GM23338 (cell line): ENCODE measurements around the gene MYO5C. TPM values are rescaled to one million over a fixed set of nuclear protein-coding genes. Genes with fewer than 3 reads are reported as not detected.

Source experiments
- ATAC-seq: fragments of 200-7000 bp; cut with Tn5 transposase; 3 replicates; pipeline ENCODE4 v1.9.1; 2020
- DNase-seq: peaks from one replicate; pipeline ENCODE4 v3.0.0-alpha.2; 2015; ENCODE audit warnings: low spot score
- H2AFZ ChIP-seq: fragments of 200-600 bp; sonication (generic); 2 replicates; pipeline ENCODE4 v1.8.0; 2016; ENCODE audit warnings: antibody characterized with exemption, mild to moderate bottlenecking, moderate library complexity
- H3F3A ChIP-seq: fragments of 200-600 bp; sonication (generic); replicated peaks from 2 replicates; pipeline ENCODE4 v1.8.0; 2017; ENCODE audit warnings: antibody characterized with exemption, mixed run types, low read depth
- H3K27ac ChIP-seq: fragments of 200-600 bp; sonication (generic); 2 replicates; pipeline ENCODE4 v1.6.1; 2016; ENCODE audit warnings: low read depth
- H3K27me3 ChIP-seq: fragments of 200-600 bp; sonication (generic); 2 replicates; pipeline ENCODE4 v1.8.0; 2016; ENCODE audit warnings: mild to moderate bottlenecking, mixed run types, moderate library complexity; ENCODE audit not compliant: insufficient read depth
- H3K36me3 ChIP-seq: fragments of 200-600 bp; sonication (generic); 2 replicates; pipeline ENCODE4 v1.8.0; 2016; ENCODE audit warnings: mild to moderate bottlenecking; ENCODE audit not compliant: insufficient read depth
- H3K4me1 ChIP-seq: fragments of 200-600 bp; sonication (generic); 2 replicates; pipeline ENCODE4 v1.8.0; 2016; ENCODE audit warnings: mild to moderate bottlenecking, moderate library complexity; ENCODE audit not compliant: insufficient read depth
- H3K4me2 ChIP-seq: fragments of 200-600 bp; sonication (generic); 2 replicates; pipeline ENCODE4 v1.7.1; 2017; ENCODE audit warnings: mixed run types
- H3K4me3 ChIP-seq: fragments of 200-600 bp; sonication (generic); 2 replicates; pipeline ENCODE4 v1.6.1; 2016; ENCODE audit warnings: mixed run types
- H3K79me2 ChIP-seq: fragments of 200-600 bp; sonication (generic); replicated peaks from 2 replicates; pipeline ENCODE4 v1.8.0; 2017; ENCODE audit warnings: mild to moderate bottlenecking; ENCODE audit not compliant: insufficient read depth
- H3K9me2 ChIP-seq: fragments of 200-600 bp; sonication (generic); 2 replicates; pipeline ENCODE4 v1.8.0; 2017; ENCODE audit not compliant: insufficient read depth
- H4K20me1 ChIP-seq: fragments of 200-600 bp; sonication (generic); replicated peaks from 2 replicates; pipeline ENCODE4 v1.8.0; 2017; ENCODE audit warnings: mild to moderate bottlenecking; ENCODE audit not compliant: insufficient read depth
- H3K27ac Mint-ChIP-seq: 2 replicates; pipeline ENCODE4 v1.8.0; 2020; ENCODE audit warnings: inconsistent platforms, mild to moderate bottlenecking, moderate library complexity, mixed read lengths
- H3K27me3 Mint-ChIP-seq: 3 replicates; pipeline ENCODE4 v1.8.0; 2022; ENCODE audit warnings: low read depth, mild to moderate bottlenecking, moderate library complexity, mixed read lengths, inconsistent platforms; ENCODE audit not compliant: insufficient read depth, poor library complexity
- H3K36me3 Mint-ChIP-seq: 3 replicates; pipeline ENCODE4 v1.8.0; 2021; ENCODE audit warnings: low read depth, mild to moderate bottlenecking, inconsistent platforms, moderate library complexity, mixed read lengths
- H3K4me1 Mint-ChIP-seq: 3 replicates; pipeline ENCODE4 v1.8.0; 2020; ENCODE audit warnings: mild to moderate bottlenecking, inconsistent platforms, mixed read lengths
- H3K4me3 Mint-ChIP-seq: 3 replicates; pipeline ENCODE4 v1.8.0; 2021; ENCODE audit warnings: moderate library complexity, mild to moderate bottlenecking, inconsistent platforms, mixed read lengths
- H3K9me3 Mint-ChIP-seq: 3 replicates; pipeline ENCODE4 v1.8.0; 2020; ENCODE audit warnings: moderate library complexity, mild to moderate bottlenecking, inconsistent platforms, mixed read lengths
- CREB1 ChIP-seq: fragments of 250-450 bp; sonication (Bioruptor Pico); IDR thresholded peaks from 2 replicates; pipeline ENCODE4 v1.5.0; 2020; ENCODE audit warnings: low read depth, mild to moderate bottlenecking, moderate library complexity
- EZH2 ChIP-seq: fragments of 200-600 bp; sonication (generic); IDR thresholded peaks from one replicate; pipeline ENCODE4 v1.8.0; 2017; ENCODE audit warnings: antibody characterized with exemption, mild to moderate bottlenecking, low read depth; ENCODE audit not compliant: unreplicated experiment
- EZH2phosphoT487 ChIP-seq: fragments of 200-600 bp; sonication (generic); IDR thresholded peaks from one replicate; pipeline ENCODE4 v1.8.1; 2018; ENCODE audit warnings: antibody characterized with exemption; ENCODE audit not compliant: unreplicated experiment
- JUNB ChIP-seq: IDR thresholded peaks from one replicate; pipeline ENCODE4 v1.6.1; 2016; ENCODE audit warnings: antibody characterized with exemption; ENCODE audit not compliant: unreplicated experiment
- NANOG ChIP-seq: IDR thresholded peaks from 2 replicates; pipeline ENCODE4 v1.6.1; 2016; ENCODE audit warnings: antibody characterized with exemption, borderline replicate concordance
- POLR2AphosphoS5 ChIP-seq: IDR thresholded peaks from 2 replicates; pipeline ENCODE4 v1.6.1; 2016; ENCODE audit warnings: antibody characterized with exemption, low read depth
- STAT1 ChIP-seq: IDR thresholded peaks from one replicate; pipeline ENCODE4 v1.6.1; 2016; ENCODE audit warnings: antibody characterized with exemption; ENCODE audit not compliant: unreplicated experiment
- ZNF114 ChIP-seq: fragments of 250-450 bp; sonication (Bioruptor Pico); IDR thresholded peaks from 2 replicates; pipeline ENCODE4 v1.5.0; 2020; ENCODE audit warnings: mild to moderate bottlenecking, moderate library complexity
- ZNF331 ChIP-seq: fragments of 250-450 bp; sonication (Bioruptor Pico); IDR thresholded peaks from 2 replicates; pipeline ENCODE4 v1.5.0; 2020; ENCODE audit warnings: low read depth, mild to moderate bottlenecking, moderate library complexity
- polyA plus RNA-seq: library from polyadenylated mRNA; unstranded; fragments of >200 nt; fragmentation: Nextera tagmentation; extraction: Ambion mirVana; gene quantifications from 2 replicates; pipeline ENCODE4 v1.2.1, GENCODE V29; 2016
- total RNA-seq: library from RNA; depleted of rRNA; stranded (reverse); fragments of >200 nt; shearing (Covaris generic); gene quantifications from 2 replicates; pipeline ENCODE4 v1.2.3, GENCODE V29; 2014
- TF ChIP-seq, protein P1 (sequence below): fragments of 250-450 bp; sonication (Bioruptor Pico); IDR thresholded peaks from 2 replicates; pipeline ENCODE4 v1.5.0; 2020; ENCODE audit warnings: mild to moderate bottlenecking, moderate library complexity
- TF ChIP-seq, protein P2 (sequence below): IDR thresholded peaks from one replicate; pipeline ENCODE4 v1.6.1; 2018; ENCODE audit warnings: antibody characterized with exemption; ENCODE audit not compliant: unreplicated experiment
- TF ChIP-seq, protein P3 (sequence below), 2 experiments: fragments of 200-600 bp in 1 of 2; sonication (generic) in 1 of 2; conservative IDR thresholded peaks; 2 replicates each; pipeline versions ENCODE4 v1.5.1 to v1.6.1; 2016 to 2017; ENCODE audit warnings: antibody characterized with exemption in 2 of 2, low read depth in 2 of 2, mild to moderate bottlenecking in 2 of 2, moderate library complexity in 1 of 2
- TF ChIP-seq, protein P4 (sequence below): IDR thresholded peaks from 2 replicates; pipeline ENCODE4 v1.6.1; 2016; ENCODE audit warnings: antibody characterized with exemption

The MYO5C gene
- total and polyA plus RNA-seq, 2 experiments from 2014 or later, result 7.9 to 28.8 TPM

DNA sequence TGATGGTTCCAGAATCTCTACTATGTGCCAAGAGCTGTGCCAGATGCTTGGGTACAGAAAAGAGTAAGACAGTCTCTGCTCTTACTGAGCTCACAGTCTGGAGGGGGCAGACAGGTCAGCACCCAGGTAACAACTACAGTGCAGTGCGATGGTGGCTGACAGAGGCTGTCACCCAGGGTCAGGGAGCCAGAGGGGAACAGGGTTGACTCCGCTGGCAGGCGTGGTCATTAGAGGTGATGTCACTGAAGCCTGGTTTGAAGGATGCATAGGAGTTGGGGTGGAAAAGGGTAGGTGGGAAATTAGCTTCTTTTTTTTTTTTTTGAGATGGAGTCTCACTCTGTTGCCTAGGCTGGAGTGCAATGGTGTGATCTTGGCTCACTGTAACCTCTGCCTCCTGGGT lies 136.0 kb downstream of the MYO5C start:
- no peak overlapping the region for H3K27ac Mint-ChIP-seq
- H3K27me3 ChIP-seq, result no peaks in the 10 kb centered on the region
- no peak overlapping the region for H2AFZ ChIP-seq
- H3K36me3 ChIP-seq, result no peaks in the 10 kb centered on the region
- no peak for DNase-seq
- H3K79me2 ChIP-seq, result no peaks in the 10 kb centered on the region; the same call in 1 of the 2 replicates
- H3K9me2 ChIP-seq, result 0 out of 2 replicates have a peak, but pooled peaks cover 4% of the 10 kb centered on the region
- H4K20me1 ChIP-seq, result peaks cover 2% of the 10 kb centered on the region; the same call in 1 of the 2 replicates
- H3F3A ChIP-seq, result no peaks in the 10 kb centered on the region
- no peak overlapping the region for H3K4me3 Mint-ChIP-seq
- no peak for ATAC-seq
- peaks cover 5% of the 10 kb centered on the region for H3K4me1 Mint-ChIP-seq
- no peak overlapping the region for H3K4me3 ChIP-seq
- peaks cover 3% of the 10 kb centered on the region for H3K27me3 Mint-ChIP-seq
- H3K4me2 ChIP-seq, result no peak overlapping the region
- H3K36me3 Mint-ChIP-seq, result peaks cover 3% of the 10 kb centered on the region
- no peaks in the 10 kb centered on the region for H3K9me3 Mint-ChIP-seq
- no peaks in the 10 kb centered on the region for H3K4me1 ChIP-seq
- no peak for TF ChIP-seq CREB1 (CRISPR knock-in tag)
- no peak for TF ChIP-seq EZH2phosphoT487
- TF ChIP-seq, protein P1, sequence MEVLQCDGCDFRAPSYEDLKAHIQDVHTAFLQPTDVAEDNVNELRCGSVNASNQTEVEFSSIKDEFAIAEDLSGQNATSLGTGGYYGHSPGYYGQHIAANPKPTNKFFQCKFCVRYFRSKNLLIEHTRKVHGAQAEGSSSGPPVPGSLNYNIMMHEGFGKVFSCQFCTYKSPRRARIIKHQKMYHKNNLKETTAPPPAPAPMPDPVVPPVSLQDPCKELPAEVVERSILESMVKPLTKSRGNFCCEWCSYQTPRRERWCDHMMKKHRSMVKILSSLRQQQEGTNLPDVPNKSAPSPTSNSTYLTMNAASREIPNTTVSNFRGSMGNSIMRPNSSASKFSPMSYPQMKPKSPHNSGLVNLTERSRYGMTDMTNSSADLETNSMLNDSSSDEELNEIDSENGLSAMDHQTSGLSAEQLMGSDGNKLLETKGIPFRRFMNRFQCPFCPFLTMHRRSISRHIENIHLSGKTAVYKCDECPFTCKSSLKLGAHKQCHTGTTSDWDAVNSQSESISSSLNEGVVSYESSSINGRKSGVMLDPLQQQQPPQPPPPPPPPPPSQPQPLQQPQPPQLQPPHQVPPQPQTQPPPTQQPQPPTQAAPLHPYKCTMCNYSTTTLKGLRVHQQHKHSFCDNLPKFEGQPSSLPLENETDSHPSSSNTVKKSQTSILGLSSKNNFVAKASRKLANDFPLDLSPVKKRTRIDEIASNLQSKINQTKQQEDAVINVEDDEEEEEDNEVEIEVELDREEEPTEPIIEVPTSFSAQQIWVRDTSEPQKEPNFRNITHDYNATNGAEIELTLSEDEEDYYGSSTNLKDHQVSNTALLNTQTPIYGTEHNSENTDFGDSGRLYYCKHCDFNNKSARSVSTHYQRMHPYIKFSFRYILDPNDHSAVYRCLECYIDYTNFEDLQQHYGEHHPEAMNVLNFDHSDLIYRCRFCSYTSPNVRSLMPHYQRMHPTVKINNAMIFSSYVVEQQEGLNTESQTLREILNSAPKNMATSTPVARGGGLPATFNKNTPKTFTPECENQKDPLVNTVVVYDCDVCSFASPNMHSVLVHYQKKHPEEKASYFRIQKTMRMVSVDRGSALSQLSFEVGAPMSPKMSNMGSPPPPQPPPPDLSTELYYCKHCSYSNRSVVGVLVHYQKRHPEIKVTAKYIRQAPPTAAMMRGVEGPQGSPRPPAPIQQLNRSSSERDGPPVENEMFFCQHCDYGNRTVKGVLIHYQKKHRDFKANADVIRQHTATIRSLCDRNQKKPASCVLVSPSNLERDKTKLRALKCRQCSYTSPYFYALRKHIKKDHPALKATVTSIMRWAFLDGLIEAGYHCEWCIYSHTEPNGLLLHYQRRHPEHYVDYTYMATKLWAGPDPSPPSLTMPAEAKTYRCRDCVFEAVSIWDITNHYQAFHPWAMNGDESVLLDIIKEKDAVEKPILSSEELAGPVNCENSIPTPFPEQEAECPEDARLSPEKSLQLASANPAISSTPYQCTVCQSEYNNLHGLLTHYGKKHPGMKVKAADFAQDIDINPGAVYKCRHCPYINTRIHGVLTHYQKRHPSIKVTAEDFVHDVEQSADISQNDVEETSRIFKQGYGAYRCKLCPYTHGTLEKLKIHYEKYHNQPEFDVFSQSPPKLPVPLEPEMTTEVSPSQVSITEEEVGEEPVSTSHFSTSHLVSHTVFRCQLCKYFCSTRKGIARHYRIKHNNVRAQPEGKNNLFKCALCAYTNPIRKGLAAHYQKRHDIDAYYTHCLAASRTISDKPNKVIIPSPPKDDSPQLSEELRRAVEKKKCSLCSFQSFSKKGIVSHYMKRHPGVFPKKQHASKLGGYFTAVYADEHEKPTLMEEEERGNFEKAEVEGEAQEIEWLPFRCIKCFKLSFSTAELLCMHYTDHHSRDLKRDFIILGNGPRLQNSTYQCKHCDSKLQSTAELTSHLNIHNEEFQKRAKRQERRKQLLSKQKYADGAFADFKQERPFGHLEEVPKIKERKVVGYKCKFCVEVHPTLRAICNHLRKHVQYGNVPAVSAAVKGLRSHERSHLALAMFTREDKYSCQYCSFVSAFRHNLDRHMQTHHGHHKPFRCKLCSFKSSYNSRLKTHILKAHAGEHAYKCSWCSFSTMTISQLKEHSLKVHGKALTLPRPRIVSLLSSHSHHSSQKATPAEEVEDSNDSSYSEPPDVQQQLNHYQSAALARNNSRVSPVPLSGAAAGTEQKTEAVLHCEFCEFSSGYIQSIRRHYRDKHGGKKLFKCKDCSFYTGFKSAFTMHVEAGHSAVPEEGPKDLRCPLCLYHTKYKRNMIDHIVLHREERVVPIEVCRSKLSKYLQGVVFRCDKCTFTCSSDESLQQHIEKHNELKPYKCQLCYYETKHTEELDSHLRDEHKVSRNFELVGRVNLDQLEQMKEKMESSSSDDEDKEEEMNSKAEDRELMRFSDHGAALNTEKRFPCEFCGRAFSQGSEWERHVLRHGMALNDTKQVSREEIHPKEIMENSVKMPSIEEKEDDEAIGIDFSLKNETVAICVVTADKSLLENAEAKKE, result no peak
- TF ChIP-seq, protein P2, sequence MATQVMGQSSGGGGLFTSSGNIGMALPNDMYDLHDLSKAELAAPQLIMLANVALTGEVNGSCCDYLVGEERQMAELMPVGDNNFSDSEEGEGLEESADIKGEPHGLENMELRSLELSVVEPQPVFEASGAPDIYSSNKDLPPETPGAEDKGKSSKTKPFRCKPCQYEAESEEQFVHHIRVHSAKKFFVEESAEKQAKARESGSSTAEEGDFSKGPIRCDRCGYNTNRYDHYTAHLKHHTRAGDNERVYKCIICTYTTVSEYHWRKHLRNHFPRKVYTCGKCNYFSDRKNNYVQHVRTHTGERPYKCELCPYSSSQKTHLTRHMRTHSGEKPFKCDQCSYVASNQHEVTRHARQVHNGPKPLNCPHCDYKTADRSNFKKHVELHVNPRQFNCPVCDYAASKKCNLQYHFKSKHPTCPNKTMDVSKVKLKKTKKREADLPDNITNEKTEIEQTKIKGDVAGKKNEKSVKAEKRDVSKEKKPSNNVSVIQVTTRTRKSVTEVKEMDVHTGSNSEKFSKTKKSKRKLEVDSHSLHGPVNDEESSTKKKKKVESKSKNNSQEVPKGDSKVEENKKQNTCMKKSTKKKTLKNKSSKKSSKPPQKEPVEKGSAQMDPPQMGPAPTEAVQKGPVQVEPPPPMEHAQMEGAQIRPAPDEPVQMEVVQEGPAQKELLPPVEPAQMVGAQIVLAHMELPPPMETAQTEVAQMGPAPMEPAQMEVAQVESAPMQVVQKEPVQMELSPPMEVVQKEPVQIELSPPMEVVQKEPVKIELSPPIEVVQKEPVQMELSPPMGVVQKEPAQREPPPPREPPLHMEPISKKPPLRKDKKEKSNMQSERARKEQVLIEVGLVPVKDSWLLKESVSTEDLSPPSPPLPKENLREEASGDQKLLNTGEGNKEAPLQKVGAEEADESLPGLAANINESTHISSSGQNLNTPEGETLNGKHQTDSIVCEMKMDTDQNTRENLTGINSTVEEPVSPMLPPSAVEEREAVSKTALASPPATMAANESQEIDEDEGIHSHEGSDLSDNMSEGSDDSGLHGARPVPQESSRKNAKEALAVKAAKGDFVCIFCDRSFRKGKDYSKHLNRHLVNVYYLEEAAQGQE, result no peak
- no peak for TF ChIP-seq ZNF114 (CRISPR knock-in tag)
- TF ChIP-seq EZH2, result no peak
- TF ChIP-seq, protein P3, sequence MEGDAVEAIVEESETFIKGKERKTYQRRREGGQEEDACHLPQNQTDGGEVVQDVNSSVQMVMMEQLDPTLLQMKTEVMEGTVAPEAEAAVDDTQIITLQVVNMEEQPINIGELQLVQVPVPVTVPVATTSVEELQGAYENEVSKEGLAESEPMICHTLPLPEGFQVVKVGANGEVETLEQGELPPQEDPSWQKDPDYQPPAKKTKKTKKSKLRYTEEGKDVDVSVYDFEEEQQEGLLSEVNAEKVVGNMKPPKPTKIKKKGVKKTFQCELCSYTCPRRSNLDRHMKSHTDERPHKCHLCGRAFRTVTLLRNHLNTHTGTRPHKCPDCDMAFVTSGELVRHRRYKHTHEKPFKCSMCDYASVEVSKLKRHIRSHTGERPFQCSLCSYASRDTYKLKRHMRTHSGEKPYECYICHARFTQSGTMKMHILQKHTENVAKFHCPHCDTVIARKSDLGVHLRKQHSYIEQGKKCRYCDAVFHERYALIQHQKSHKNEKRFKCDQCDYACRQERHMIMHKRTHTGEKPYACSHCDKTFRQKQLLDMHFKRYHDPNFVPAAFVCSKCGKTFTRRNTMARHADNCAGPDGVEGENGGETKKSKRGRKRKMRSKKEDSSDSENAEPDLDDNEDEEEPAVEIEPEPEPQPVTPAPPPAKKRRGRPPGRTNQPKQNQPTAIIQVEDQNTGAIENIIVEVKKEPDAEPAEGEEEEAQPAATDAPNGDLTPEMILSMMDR (conservative IDR thresholded peaks at IDR 0.05; ENCODE audit: low read depth in 2 of 2), result no peak
- TF ChIP-seq POLR2AphosphoS5, result no peak
- no peak for TF ChIP-seq NANOG
- TF ChIP-seq JUNB, result no peak
- TF ChIP-seq, protein P4, sequence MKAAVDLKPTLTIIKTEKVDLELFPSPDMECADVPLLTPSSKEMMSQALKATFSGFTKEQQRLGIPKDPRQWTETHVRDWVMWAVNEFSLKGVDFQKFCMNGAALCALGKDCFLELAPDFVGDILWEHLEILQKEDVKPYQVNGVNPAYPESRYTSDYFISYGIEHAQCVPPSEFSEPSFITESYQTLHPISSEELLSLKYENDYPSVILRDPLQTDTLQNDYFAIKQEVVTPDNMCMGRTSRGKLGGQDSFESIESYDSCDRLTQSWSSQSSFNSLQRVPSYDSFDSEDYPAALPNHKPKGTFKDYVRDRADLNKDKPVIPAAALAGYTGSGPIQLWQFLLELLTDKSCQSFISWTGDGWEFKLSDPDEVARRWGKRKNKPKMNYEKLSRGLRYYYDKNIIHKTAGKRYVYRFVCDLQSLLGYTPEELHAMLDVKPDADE, result no peak
- TF ChIP-seq STAT1, result no peak
- no peak for TF ChIP-seq ZNF331 (CRISPR knock-in tag)
- H3K27ac ChIP-seq, result no peak overlapping the region
